Measurements from ENCODE around the gene SCART1.

GRCh38 chr10:133457100-133457841, 3.5 kb downstream of the SCART1 start:
- TF ChIP-seq, protein P1, sequence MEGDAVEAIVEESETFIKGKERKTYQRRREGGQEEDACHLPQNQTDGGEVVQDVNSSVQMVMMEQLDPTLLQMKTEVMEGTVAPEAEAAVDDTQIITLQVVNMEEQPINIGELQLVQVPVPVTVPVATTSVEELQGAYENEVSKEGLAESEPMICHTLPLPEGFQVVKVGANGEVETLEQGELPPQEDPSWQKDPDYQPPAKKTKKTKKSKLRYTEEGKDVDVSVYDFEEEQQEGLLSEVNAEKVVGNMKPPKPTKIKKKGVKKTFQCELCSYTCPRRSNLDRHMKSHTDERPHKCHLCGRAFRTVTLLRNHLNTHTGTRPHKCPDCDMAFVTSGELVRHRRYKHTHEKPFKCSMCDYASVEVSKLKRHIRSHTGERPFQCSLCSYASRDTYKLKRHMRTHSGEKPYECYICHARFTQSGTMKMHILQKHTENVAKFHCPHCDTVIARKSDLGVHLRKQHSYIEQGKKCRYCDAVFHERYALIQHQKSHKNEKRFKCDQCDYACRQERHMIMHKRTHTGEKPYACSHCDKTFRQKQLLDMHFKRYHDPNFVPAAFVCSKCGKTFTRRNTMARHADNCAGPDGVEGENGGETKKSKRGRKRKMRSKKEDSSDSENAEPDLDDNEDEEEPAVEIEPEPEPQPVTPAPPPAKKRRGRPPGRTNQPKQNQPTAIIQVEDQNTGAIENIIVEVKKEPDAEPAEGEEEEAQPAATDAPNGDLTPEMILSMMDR (IDR thresholded peaks at IDR 0.05; ENCODE audit: insufficient read depth, low read length, poor library complexity, severe bottlenecking), result no peak
- no peak for TF ChIP-seq EZH2phosphoT487 (conservative IDR thresholded peaks at IDR 0.05; ENCODE audit: low read length)

Data from SU-DHL-6 (cell line).